Heart right ventricle (tissue), 16 donors: ENCODE data around the gene MTX2. TPM values are rescaled to one million over a fixed set of nuclear protein-coding genes. Genes with fewer than 3 reads are reported as not detected.

Experiments used
- ATAC-seq, 8 donors: fragments of 200-7000 bp; cut with Tn5 transposase; one replicate each; pipeline ENCODE4 v1.9.1; 2020; ENCODE audit warnings: mild to moderate bottlenecking in 8 of 8, moderate library complexity in 8 of 8, moderate number of reproducible peaks in 1 of 8
- DNase-seq, 2 donors: peaks; one replicate each; pipeline ENCODE4 v3.0.0-alpha.2; 2020
- H3K27ac ChIP-seq, 10 donors: fragments of 200-600 bp; sonication (generic) in 2 of 10; one replicate each; pipeline versions ENCODE4 v1.5.0 to v1.8.0; 2020 to 2022; ENCODE audit warnings: mild to moderate bottlenecking in 3 of 10
- H3K27me3 ChIP-seq, 7 donors: fragments of 200-600 bp; one replicate each; pipeline ENCODE4 v1.8.0; 2021 to 2022; ENCODE audit warnings: mild to moderate bottlenecking in 2 of 7
- H3K36me3 ChIP-seq, 9 donors: fragments of 200-600 bp; sonication (generic) in 1 of 9; one replicate each; pipeline versions ENCODE4 v1.5.0 to v1.8.0; 2020 to 2022; ENCODE audit warnings: mild to moderate bottlenecking in 2 of 9
- H3K4me1 ChIP-seq, 9 donors: fragments of 200-600 bp; sonication (generic) in 1 of 9; one replicate each; pipeline versions ENCODE4 v1.5.0 to v1.8.0; 2020 to 2022; ENCODE audit warnings: mild to moderate bottlenecking in 4 of 9
- H3K4me3 ChIP-seq, 10 donors: fragments of 200-600 bp; sonication (generic) in 2 of 10; one replicate each; pipeline versions ENCODE4 v1.5.0 to v1.8.0; 2020 to 2022; ENCODE audit warnings: mild to moderate bottlenecking in 7 of 10, moderate library complexity in 2 of 10
- H3K9me3 ChIP-seq, 11 donors: fragments of 200-600 bp in 10 of 11; sonication (generic) in 2 of 11; one replicate each; pipeline versions ENCODE4 v1.5.0 to v1.8.0; 2013 to 2022; ENCODE audit warnings: mild to moderate bottlenecking in 2 of 11, control low read depth in 1 of 11, moderate library complexity in 1 of 11
- WGBS, 2 donors: extraction: QIAGEN DNeasy Blood & Tissue Kit; methylation state at CpG; one replicate each; pipeline ENCODE4 v1.1.7; 2013; ENCODE audit warnings: inconsistent platforms in 1 of 2; 5-methylcytosine and 5-hydroxymethylcytosine counted together
- intact Hi-C, 10 donors: fragments of 100-400 bp; cut with DNase I; formaldehyde crosslinking; loops; one replicate each; pipeline versions ENCODE4 v1.11.1 to v1.14.2; 2022
- polyA plus RNA-seq, 2 donors: library from polyadenylated mRNA; stranded (reverse); fragments of 200-250 nt; gene quantifications; one replicate each; pipeline ENCODE4 v1.2.3, GENCODE V29; 2013
- total RNA-seq, 10 donors: library from RNA; stranded (reverse); fragmentation: NEBNext Ultra II Directional in 3 of 10; extraction: Animal tissue kit (Norgen Biotek cat#: 25700) in 3 of 10; gene quantifications; one replicate each; pipeline versions ENCODE4 v1.2.1 to v1.2.4, GENCODE V29; 2021 to 2023
- TF ChIP-seq, protein P1 (sequence below), 9 donors: fragments of 200-600 bp; sonication (generic) in 2 of 9; IDR thresholded peaks; one replicate each; pipeline versions ENCODE4 v1.5.0 to v1.8.0; 2021 to 2022; ENCODE audit warnings: antibody characterized with exemption in 9 of 9, mild to moderate bottlenecking in 5 of 9, moderate library complexity in 1 of 9
- donor health status: Arrhythmogenic right ventricular cardiomyopathy.
- donor health status: ischemic (EF 13 %, LVEDD 7.1; RV severe dilation, severe dysfunction).
- donor health status: healthy with polysubstance abuse.
- donor health status: DM: no; HTN: yes; CAD: no.
- donor health status: DM: no; HTN: no; CAD: no.
- donor health status: ischemic (EF 25% LVEDD 6.9; RV normal size, moderate dysfunction).
- donor health status: ischemic (EF 25% LVEDD 5.7; RV mildly dilated, moderate dysfunction).
- donor health status: healthy.
- donor health status: DM: yes; HTN: yes; CAD: no.
- donor health status: Ischemic cardiomyopathy.
- donor health status: ischemic (EF 35%, LVEDD 5.7; RV mildly dilated, moderate dysfunction).
- donor health status: nonischemic (EF 11% LVEDD 7.7; RV severe dilation, severe dysfunction).
- donor health status: DM: yes; HTN: yes; CAD: no.
- donor health status: PGD.
- donor health status: ischemic (EF 29% LVEDD 5.4; RV normal size, mild dysfunction).
- donor health status: nonischemic (EF 23%, LVEDD 6.1; RV moderate dilation, normal function).

Gene MTX2
- total and polyA plus RNA-seq, 12 donors, result 37.3 to 65.2 (median 48.8) TPM

- H3K4me1 ChIP-seq, result no peaks in the 10 kb centered on the region
- TF ChIP-seq, protein P1, sequence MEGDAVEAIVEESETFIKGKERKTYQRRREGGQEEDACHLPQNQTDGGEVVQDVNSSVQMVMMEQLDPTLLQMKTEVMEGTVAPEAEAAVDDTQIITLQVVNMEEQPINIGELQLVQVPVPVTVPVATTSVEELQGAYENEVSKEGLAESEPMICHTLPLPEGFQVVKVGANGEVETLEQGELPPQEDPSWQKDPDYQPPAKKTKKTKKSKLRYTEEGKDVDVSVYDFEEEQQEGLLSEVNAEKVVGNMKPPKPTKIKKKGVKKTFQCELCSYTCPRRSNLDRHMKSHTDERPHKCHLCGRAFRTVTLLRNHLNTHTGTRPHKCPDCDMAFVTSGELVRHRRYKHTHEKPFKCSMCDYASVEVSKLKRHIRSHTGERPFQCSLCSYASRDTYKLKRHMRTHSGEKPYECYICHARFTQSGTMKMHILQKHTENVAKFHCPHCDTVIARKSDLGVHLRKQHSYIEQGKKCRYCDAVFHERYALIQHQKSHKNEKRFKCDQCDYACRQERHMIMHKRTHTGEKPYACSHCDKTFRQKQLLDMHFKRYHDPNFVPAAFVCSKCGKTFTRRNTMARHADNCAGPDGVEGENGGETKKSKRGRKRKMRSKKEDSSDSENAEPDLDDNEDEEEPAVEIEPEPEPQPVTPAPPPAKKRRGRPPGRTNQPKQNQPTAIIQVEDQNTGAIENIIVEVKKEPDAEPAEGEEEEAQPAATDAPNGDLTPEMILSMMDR (IDR thresholded peaks at IDR 0.05), result no peak
- intact Hi-C loops, result no loop called here
- H3K4me3 ChIP-seq, result no peak overlapping the region
- peaks cover 0 to 8% (median 0%) of the 10 kb centered on the region in 7 donors for H3K27me3 ChIP-seq
- H3K27ac ChIP-seq, result no peak overlapping the region
- 80 to 87% methylated on average over 1 of the region's 1 CpG for WGBS, 2 donors
- ATAC-seq (no peak), DNase-seq (no peak)
- peaks cover 0 to 49% (median 13%) of the 10 kb centered on the region in 11 donors for H3K9me3 ChIP-seq
- H3K36me3 ChIP-seq, result no peaks in the 10 kb centered on the region
Observed at GRCh38 chr2:176380341-176380740, 111.1 kb downstream of the MTX2 start.

- no peak for DNase-seq
- peaks cover 0 to 26% (median 12%) of the 10 kb centered on the region in 11 donors for H3K9me3 ChIP-seq
- intact Hi-C loops, result no loop called here
- no peak overlapping the region for H3K4me3 ChIP-seq
- peaks cover 0 to 6% (median 0%) of the 10 kb centered on the region in 7 donors for H3K27me3 ChIP-seq
- H3K36me3 ChIP-seq, result no peaks in the 10 kb centered on the region
- ATAC-seq, result no peak
- no peaks in the 10 kb centered on the region for H3K4me1 ChIP-seq
- TF ChIP-seq, protein P1 (IDR thresholded peaks at IDR 0.05), result no peak
- H3K27ac ChIP-seq, result no peak overlapping the region
Observed at GRCh38 chr2:176383100-176383499, 113.9 kb downstream of the MTX2 start.

DNA sequence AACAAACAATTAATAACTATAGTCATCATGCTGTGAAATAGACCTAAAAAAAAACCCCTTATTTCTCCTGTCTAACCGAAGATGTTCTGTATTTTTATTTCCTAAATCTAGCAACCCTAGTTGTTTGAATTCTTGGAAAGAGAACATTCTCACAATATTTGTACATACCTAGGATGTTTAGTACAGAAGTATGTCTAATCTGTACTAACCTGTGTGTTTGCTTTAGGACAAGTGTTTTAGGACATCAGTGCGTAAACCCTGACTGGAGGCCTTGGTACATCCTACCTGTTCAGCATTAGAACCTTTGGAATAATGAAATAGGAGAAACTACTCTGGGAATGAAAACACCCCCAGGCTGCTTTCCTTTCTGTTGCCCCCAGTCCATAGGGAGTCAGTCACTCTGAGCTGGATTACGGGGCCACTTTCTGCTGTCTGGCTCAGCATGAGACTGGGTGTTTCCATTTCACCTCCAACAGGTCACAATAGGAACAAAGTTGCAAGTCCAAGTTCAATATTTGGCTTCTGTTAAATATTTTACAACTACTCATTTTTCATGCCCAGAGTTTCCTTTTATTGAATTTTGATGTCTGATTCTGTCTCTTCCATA, 114.7 kb downstream of the MTX2 start:
- Histone ChIP-seq H3K27ac (no peak overlapping the region), H3K4me1 (no peaks in the 10 kb centered on the region), H3K4me3 (no peak overlapping the region), H3K9me3 (peaks cover 0 to 17% (median 3%) of the 10 kb centered on the region in 11 donors), H3K36me3 (no peaks in the 10 kb centered on the region), H3K27me3 (peaks cover 0 to 6% (median 0%) of the 10 kb centered on the region in 7 donors)
- 78 to 83% methylated on average over 3 of the region's 3 CpGs for WGBS, 2 donors
- DNase-seq, result no peak
- ATAC-seq, result no peak
- TF ChIP-seq, protein P1 (IDR thresholded peaks at IDR 0.05), result no peak
- intact Hi-C loops, result no loop called here

GRCh38 chr2:176385219-176385759, 116.0 kb downstream of the MTX2 start:
- Histone ChIP-seq H3K4me3 (no peak overlapping the region), H3K36me3 (no peaks in the 10 kb centered on the region), H3K27ac (no peak overlapping the region), H3K9me3 (peaks cover 0 to 4% (median 0%) of the 10 kb centered on the region in 11 donors), H3K27me3 (peaks cover 0 to 6% (median 0%) of the 10 kb centered on the region in 7 donors), H3K4me1 (peaks cover 0 to 5% (median 0%) of the 10 kb centered on the region in 9 donors)
- WGBS, 2 donors, result 87 to 93% methylated on average over 2 of the region's 2 CpGs
- intact Hi-C loops, result no loop called here
- ATAC-seq (no peak), DNase-seq (no peak)
- TF ChIP-seq, protein P1 (IDR thresholded peaks at IDR 0.05), result no peak
